Panc1 (cell line): ENCODE measurements around the gene GPR153.

Experiments
- CTCF ChIP-seq: fragments of 450-650 bp; IDR thresholded peaks from 2 replicates; pipeline ENCODE4 v1.5.1; 2017; ENCODE audit warnings: mild to moderate bottlenecking
- POLR2AphosphoS5 ChIP-seq: IDR thresholded peaks from 2 replicates; pipeline ENCODE4 v1.6.1; 2012; ENCODE audit warnings: mild to moderate bottlenecking, low read depth, low read length, moderate library complexity
- REST ChIP-seq, 2 experiments: IDR thresholded peaks; 2 replicates each; pipeline ENCODE4 v1.6.1; 2011 to 2012; ENCODE audit warnings: low read depth in 2 of 2, control low read depth in 1 of 2, low read length in 1 of 2, mild to moderate bottlenecking in 1 of 2, moderate library complexity in 1 of 2; ENCODE audit not compliant: insufficient read depth in 1 of 2

GRCh38 chr1:6279613-6280383 is 18.9 kb upstream of the GPR153 start:
- TF ChIP-seq CTCF, result no peak
- no peak for TF ChIP-seq REST (IDR thresholded peaks at IDR 0.05; ENCODE audit: insufficient read depth in 1 of 2, low read depth in 2 of 2, low read length in 1 of 2)
- TF ChIP-seq POLR2AphosphoS5, result no peak
